ENCODE data around the gene ASAP2.

DNA sequence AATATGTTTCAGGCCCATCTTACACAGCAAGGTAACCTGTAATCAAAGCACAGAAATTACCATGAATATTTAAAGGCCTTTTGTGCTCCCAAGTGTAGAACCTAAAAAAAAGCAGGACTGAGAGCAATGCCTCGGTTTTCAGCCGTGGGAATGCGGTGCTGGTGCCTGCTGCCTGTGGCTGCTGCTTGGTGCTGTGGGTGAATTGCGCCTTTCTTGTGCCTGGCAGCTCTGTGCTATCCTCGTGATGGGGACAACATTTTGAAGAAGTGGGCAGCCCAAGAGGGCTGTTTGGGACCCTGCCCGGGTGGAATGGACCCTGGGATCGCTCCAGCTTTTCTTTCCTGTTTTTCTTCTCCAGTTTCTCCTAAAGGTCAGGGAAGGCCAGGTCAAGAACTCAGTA lies 91.2 kb downstream of the ASAP2 start:
- TF ChIP-seq CTCF (conservative IDR thresholded peaks at IDR 0.05 in 1 of 2, IDR thresholded peaks at IDR 0.05 in 1 of 2; ENCODE audit: extremely low read depth in 1 of 2, insufficient read depth in 1 of 2, low read depth in 1 of 2, low read length in 2 of 2), result no peak
- TF ChIP-seq EZH2 (IDR thresholded peaks at IDR 0.05; ENCODE audit: borderline replicate concordance, low read length), result no peak
